CD14-positive monocyte (primary cell): Measurements from ENCODE around the gene B3GNT9. TPM values are rescaled to one million over a fixed set of nuclear protein-coding genes. Genes with fewer than 3 reads are reported as not detected.

ENCODE experiments used
- DNase-seq, 3 donors: peaks; one replicate each; pipeline ENCODE4 v3.0.0-alpha.2; 2011 to 2022
- H2AFZ ChIP-seq: 2 replicates; pipeline ENCODE4 v1.6.0; 2012; ENCODE audit warnings: mild to moderate bottlenecking, low read depth, low read length, inconsistent platforms; ENCODE audit not compliant: insufficient read depth, poor library complexity, severe bottlenecking
- H3K27ac ChIP-seq, 2 donors: 1 replicate in 1 of 2; 2 replicates in 1 of 2; pipeline ENCODE4 v1.5.1; 2012 to 2013; ENCODE audit warnings: low read length in 2 of 2, control low read depth in 1 of 2, inconsistent platforms in 1 of 2, low read depth in 1 of 2, mild to moderate bottlenecking in 1 of 2
- H3K27me3 ChIP-seq, 2 donors: one replicate each; pipeline versions ENCODE4 v1.6.0 to v1.6.1; 2011 to 2013; ENCODE audit warnings: low read length in 2 of 2; ENCODE audit not compliant: control insufficient read depth in 2 of 2, insufficient read depth in 2 of 2
- H3K36me3 ChIP-seq, 2 donors: replicated peaks in 1 of 2; 1 replicate in 1 of 2; 2 replicates in 1 of 2; pipeline versions ENCODE4 v1.5.1 to v1.6.1; 2012 to 2013; ENCODE audit warnings: low read length in 2 of 2, control low read depth in 1 of 2, inconsistent platforms in 1 of 2, mild to moderate bottlenecking in 1 of 2; ENCODE audit not compliant: insufficient read depth in 2 of 2, control insufficient read depth in 1 of 2
- H3K4me1 ChIP-seq, 2 donors: 1 replicate in 1 of 2; 2 replicates in 1 of 2; pipeline versions ENCODE4 v1.5.1 to v1.6.1; 2012 to 2013; ENCODE audit warnings: low read length in 2 of 2, control low read depth in 1 of 2, inconsistent platforms in 1 of 2, mild to moderate bottlenecking in 1 of 2, moderate library complexity in 1 of 2; ENCODE audit not compliant: insufficient read depth in 2 of 2, control insufficient read depth in 1 of 2
- H3K4me2 ChIP-seq: replicated peaks from 2 replicates; pipeline ENCODE3; 2012; ENCODE audit warnings: low read length, moderate library complexity, mild to moderate bottlenecking; ENCODE audit not compliant: poor library complexity, severe bottlenecking; ENCODE audit errors: extremely low read depth
- H3K4me3 ChIP-seq, 3 experiments: fragments of 200-600 bp in 1 of 3; sonication (generic) in 1 of 3; replicated peaks in 1 of 3; 1 replicate in 2 of 3; 2 replicates in 1 of 3; pipeline ENCODE4 v1.5.1; 2011 to 2013; ENCODE audit warnings: low read length in 3 of 3, mild to moderate bottlenecking in 3 of 3, control low read depth in 2 of 3, low read depth in 2 of 3, inconsistent platforms in 1 of 3, moderate library complexity in 1 of 3
- H3K79me2 ChIP-seq: 2 replicates; pipeline ENCODE4 v1.6.0; 2012; ENCODE audit warnings: mild to moderate bottlenecking, control low read depth, inconsistent platforms, low read length, moderate library complexity; ENCODE audit not compliant: insufficient read depth
- H3K9ac ChIP-seq: 2 replicates; pipeline ENCODE4 v1.6.0; 2017; ENCODE audit warnings: low read length, mild to moderate bottlenecking; ENCODE audit not compliant: insufficient read depth, poor library complexity, severe bottlenecking
- H3K9me3 ChIP-seq, 2 donors: replicated peaks in 1 of 2; 1 replicate in 1 of 2; 2 replicates in 1 of 2; pipeline versions ENCODE4 v1.5.1 to v1.6.1; 2012 to 2013; ENCODE audit warnings: low read length in 2 of 2, control low read depth in 1 of 2; ENCODE audit not compliant: control insufficient read depth in 1 of 2, insufficient read depth in 1 of 2
- H4K20me1 ChIP-seq: 2 replicates; pipeline ENCODE4 v1.6.0; 2012; ENCODE audit warnings: mild to moderate bottlenecking, low read length, control low read depth, moderate library complexity; ENCODE audit not compliant: insufficient read depth
- H3K27ac Mint-ChIP-seq, 7 donors: one replicate each; pipeline ENCODE4 v1.8.0; 2020; ENCODE audit warnings: mild to moderate bottlenecking in 7 of 7, mixed read lengths in 7 of 7, moderate library complexity in 6 of 7, inconsistent platforms in 2 of 7
- H3K27me3 Mint-ChIP-seq, 3 donors: one replicate each; pipeline ENCODE4 v1.8.0; 2021 to 2022; ENCODE audit warnings: low read depth in 3 of 3, mild to moderate bottlenecking in 3 of 3, mixed read lengths in 3 of 3, moderate library complexity in 3 of 3, inconsistent platforms in 1 of 3
- H3K36me3 Mint-ChIP-seq, 2 donors: one replicate each; pipeline ENCODE4 v1.8.0; 2020; ENCODE audit warnings: mixed read lengths in 2 of 2, inconsistent platforms in 1 of 2, mild to moderate bottlenecking in 1 of 2
- H3K4me1 Mint-ChIP-seq: one replicate; pipeline ENCODE4 v1.8.0; 2020; ENCODE audit warnings: mild to moderate bottlenecking, mixed read lengths
- H3K4me3 Mint-ChIP-seq, 2 donors: one replicate each; pipeline ENCODE4 v1.8.0; 2020; ENCODE audit warnings: mild to moderate bottlenecking in 2 of 2, mixed read lengths in 2 of 2, moderate library complexity in 1 of 2
- H3K9me3 Mint-ChIP-seq, 7 donors: one replicate each; pipeline ENCODE4 v1.8.0; 2020 to 2022; ENCODE audit warnings: mixed read lengths in 7 of 7, mild to moderate bottlenecking in 6 of 7, moderate library complexity in 6 of 7, inconsistent platforms in 2 of 7
- CTCF ChIP-seq: fragments of 200-600 bp; IDR thresholded peaks from one replicate; pipeline ENCODE4 v1.8.0; 2022; ENCODE audit warnings: antibody characterized with exemption, mild to moderate bottlenecking
- WGBS: methylation state at CpG from one replicate; pipeline ENCODE4 v1.1.5; 2013; ENCODE audit warnings: missing lambda C conversion rate; ENCODE audit not compliant: insufficient coverage; 5-methylcytosine and 5-hydroxymethylcytosine counted together
- intact Hi-C, 2 donors: fragments of 100-400 bp; cut with micrococcal nuclease; formaldehyde crosslinking; loops; one replicate each; pipeline versions ENCODE4 v1.15.0 to v1.15.1; 2023
- polyA plus RNA-seq, 3 donors: library from polyadenylated mRNA; depleted of rRNA in 1 of 3; unstranded in 2 of 3; stranded (reverse) in 1 of 3; fragments of 300-500 nt in 2 of 3; fragments of >200 nt in 1 of 3; fragmentation: Illumina TruSeq in 2 of 3; gene quantifications; 1 replicate in 2 of 3; 2 replicates in 1 of 3; pipeline ENCODE4 v1.2.3, GENCODE V29; 2012 to 2021

Gene B3GNT9
- polyA plus RNA-seq, 3 donors = 0.10 to 0.67 (median 0.20) TPM

- Histone ChIP-seq H3K4me3 (no peak within 1 kb of the TSS), H3K27ac (no peak within 1 kb of the TSS)
These were observed 39.2 kb upstream of the B3GNT9 start, which contains the start of gene EXOC3L1 for GRCh38 chr16:67190041-67190440. Gene EXOC3L1, minus strand, starts transcription at chr16:67190136. Its CDS starts 460 bp downstream, at chr16:67189676.

GRCh38 chr16:67188798-67189197 is 38.0 kb upstream of the B3GNT9 start:
- no peak overlapping the region for H3K27ac Mint-ChIP-seq
- peaks cover 35% of the 10 kb centered on the region for H3K4me1 Mint-ChIP-seq
- WGBS = 98% methylated on average over 14 of the region's 15 CpGs
- peaks cover 0 to 8% of the 10 kb centered on the region in 2 donors for H3K27me3 ChIP-seq
- no peak overlapping the region for H3K27ac ChIP-seq
- intact Hi-C loops = no loop called here
- peaks cover 7 to 29% (median 18%) of the 10 kb centered on the region in 3 donors for H3K27me3 Mint-ChIP-seq
- H2AFZ ChIP-seq = no peak overlapping the region
- no peak overlapping the region for H3K4me3 Mint-ChIP-seq
- DNase-seq = no peak
- peaks cover 18% of the 10 kb centered on the region for H3K79me2 ChIP-seq
- H3K9ac ChIP-seq = no peak overlapping the region
- H3K9me3 ChIP-seq = no peaks in the 10 kb centered on the region
- H3K4me1 ChIP-seq = peaks cover 37 to 41% of the 10 kb centered on the region in 2 donors
- no peak for TF ChIP-seq CTCF
- H3K4me3 ChIP-seq = no peak overlapping the region
- H3K36me3 ChIP-seq = no peaks in the 10 kb centered on the region
- peaks cover 0 to 5% (median 2%) of the 10 kb centered on the region in 7 donors for H3K9me3 Mint-ChIP-seq
- H3K4me2 ChIP-seq = no peak overlapping the region
- peaks cover 17% of the 10 kb centered on the region for H4K20me1 ChIP-seq
- H3K36me3 Mint-ChIP-seq = peaks cover 3 to 8% of the 10 kb centered on the region in 2 donors

More at GRCh38 chr16:67190041-67190440, 39.2 kb upstream of the B3GNT9 start, which contains the start of gene EXOC3L1:
- peaks cover 29% of the 10 kb centered on the region for H4K20me1 ChIP-seq
- Mint-ChIP-seq H3K4me3 (no peak within 1 kb of the TSS), H3K36me3 (peaks cover 13 to 21% of the 10 kb centered on the region in 2 donors), H3K4me1 (peaks cover 32% of the 10 kb centered on the region), H3K27me3 (peaks cover 5 to 19% (median 11%) of the 10 kb centered on the region in 3 donors), H3K9me3 (peaks cover 0 to 4% (median 2%) of the 10 kb centered on the region in 7 donors), H3K27ac (peak within 1 kb of the TSS in 1 of 7 donors; percentile 86)
- peaks cover 30% of the 10 kb centered on the region for H3K79me2 ChIP-seq
- no peak within 1 kb of the TSS for H2AFZ ChIP-seq
- DNase-seq = no peak
- no peak within 1 kb of the TSS for H3K4me2 ChIP-seq
- H3K27me3 ChIP-seq = peaks cover 0 to 1% of the 10 kb centered on the region in 2 donors
- no peaks in the 10 kb centered on the region for H3K9me3 ChIP-seq
- H3K9ac ChIP-seq = no peak within 1 kb of the TSS
- no peak for TF ChIP-seq CTCF
- intact Hi-C loops = loop anchor here (5.0 kb wide), 1 partner anchor 37 kb away; the partner anchor contains the start of gene TMEM208 (in 2 of the 2)
- peaks cover 27 to 29% of the 10 kb centered on the region in 2 donors for H3K4me1 ChIP-seq
- H3K36me3 ChIP-seq = peaks cover 9 to 12% of the 10 kb centered on the region in 2 donors
- 92% methylated on average over 2 of the region's 6 CpGs for WGBS
